ACC112 (cell line): ENCODE results near the gene FCRL6.
A peak's percentile ranks its signal among the peaks of the same experiment; 100 is the strongest.

Experiments
- H2AFZ ChIP-seq: fragments of 200-600 bp; sonication (generic); one replicate; pipeline ENCODE4 v1.6.0; 2017; ENCODE audit warnings: antibody characterized with exemption, low read length; ENCODE audit not compliant: unreplicated experiment
- H3K27ac ChIP-seq: fragments of 200-600 bp; sonication (generic); 2 replicates; pipeline ENCODE4 v1.5.1; 2014; ENCODE audit warnings: low read depth, mild to moderate bottlenecking, antibody characterized with exemption, low read length, moderate library complexity
- H3K27me3 ChIP-seq: fragments of 200-600 bp; sonication (generic); 2 replicates; pipeline ENCODE4 v1.6.1; 2014; ENCODE audit warnings: mild to moderate bottlenecking, antibody characterized with exemption, low read length, moderate library complexity, mixed read lengths; ENCODE audit not compliant: insufficient read depth
- H3K36me3 ChIP-seq: fragments of 200-600 bp; sonication (generic); 2 replicates; pipeline ENCODE4 v1.6.1; 2016; ENCODE audit warnings: mild to moderate bottlenecking, antibody characterized with exemption, low read length, moderate library complexity, mixed read lengths; ENCODE audit not compliant: insufficient read depth
- H3K4me1 ChIP-seq: fragments of 200-600 bp; sonication (generic); one replicate; pipeline ENCODE4 v1.6.1; 2016; ENCODE audit warnings: low read length, mixed read lengths; ENCODE audit not compliant: insufficient read depth, unreplicated experiment, control insufficient read depth
- H3K4me3 ChIP-seq: fragments of 200-600 bp; sonication (generic); 2 replicates; pipeline ENCODE4 v1.5.1; 2014; ENCODE audit warnings: mild to moderate bottlenecking, low read depth, low read length
- H3K79me2 ChIP-seq: fragments of 200-600 bp; sonication (generic); one replicate; pipeline ENCODE4 v1.6.0; 2016; ENCODE audit warnings: low read length; ENCODE audit not compliant: control insufficient read depth, unreplicated experiment, insufficient read depth

FCRL6 gene

GRCh38 chr1:159779403-159779851 is 22.7 kb upstream of the FCRL6 start:
- H2AFZ ChIP-seq, result no peak overlapping the region

DNA sequence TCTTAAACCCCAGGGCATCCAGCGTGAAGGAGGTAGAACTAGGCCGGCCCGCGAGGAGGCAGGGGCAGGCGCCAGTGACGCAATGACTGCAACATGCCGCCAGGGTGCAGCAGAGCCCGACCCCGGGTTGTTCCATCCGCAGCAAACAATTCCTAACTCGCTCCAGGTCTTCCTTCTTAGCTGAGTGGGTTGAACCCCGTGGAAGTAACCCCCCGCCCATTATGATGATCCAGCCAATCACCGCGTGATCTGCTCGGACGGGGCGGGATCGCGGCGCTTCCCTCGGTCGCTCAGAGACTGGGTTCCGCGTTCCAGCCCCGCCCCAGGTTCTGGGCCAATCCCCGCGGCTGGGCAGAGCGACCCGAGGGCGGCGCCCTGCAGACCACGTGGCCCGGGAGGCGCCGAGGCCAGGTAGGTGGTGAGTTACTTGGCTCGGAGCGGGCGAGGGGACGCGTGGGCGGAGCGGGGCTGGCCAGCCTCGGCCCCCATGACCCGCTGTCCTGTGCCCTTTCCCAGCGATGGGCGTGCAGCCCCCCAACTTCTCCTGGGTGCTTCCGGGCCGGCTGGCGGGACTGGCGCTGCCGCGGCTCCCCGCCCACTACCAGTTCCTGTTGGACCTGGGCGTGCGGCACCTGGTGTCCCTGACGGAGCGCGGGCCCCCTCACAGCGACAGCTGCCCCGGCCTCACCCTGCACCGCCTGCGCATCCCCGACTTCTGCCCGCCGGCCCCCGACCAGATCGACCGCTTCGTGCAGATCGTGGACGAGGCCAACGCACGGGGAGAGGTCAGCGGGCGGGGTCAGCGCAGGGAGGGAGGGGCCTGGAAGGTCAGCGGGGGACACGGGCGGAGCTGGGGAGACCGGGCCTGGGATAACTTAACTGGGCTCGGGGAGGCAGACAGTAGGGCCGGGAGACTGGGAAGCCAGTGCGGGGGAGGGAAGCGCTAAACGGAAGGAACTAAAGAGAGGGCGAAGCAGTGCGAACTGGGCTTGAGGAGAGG is 21.3 kb upstream of the FCRL6 start, which contains the start of gene DUSP23:
TSS of gene DUSP23 (plus strand) at position 380 of the 1,000 bp plus-strand sequence. CDS start at position 519, 139 bp downstream.
- Histone ChIP-seq H3K27ac (peak within 1 kb of the TSS; percentile 90), H3K79me2 (peaks cover 13% of the 10 kb centered on the region), H3K36me3 (no peaks in the 10 kb centered on the region), H2AFZ (peak within 1 kb of the TSS; percentile 95), H3K27me3 (no peaks in the 10 kb centered on the region), H3K4me1 (peaks cover 39% of the 10 kb centered on the region), H3K4me3 (peak within 1 kb of the TSS; percentile 88)

More at GRCh38 chr1:159779403-159779851, 22.7 kb upstream of the FCRL6 start:
- Histone ChIP-seq H3K79me2 (peaks cover 13% of the 10 kb centered on the region), H3K4me1 (peaks cover 39% of the 10 kb centered on the region), H3K27me3 (no peaks in the 10 kb centered on the region), H3K4me3 (0 out of 2 replicates have a peak overlapping the region, but pooled peaks have one; percentile 1), H3K36me3 (no peaks in the 10 kb centered on the region), H3K27ac (peak overlapping the region; percentile 90)

DNA sequence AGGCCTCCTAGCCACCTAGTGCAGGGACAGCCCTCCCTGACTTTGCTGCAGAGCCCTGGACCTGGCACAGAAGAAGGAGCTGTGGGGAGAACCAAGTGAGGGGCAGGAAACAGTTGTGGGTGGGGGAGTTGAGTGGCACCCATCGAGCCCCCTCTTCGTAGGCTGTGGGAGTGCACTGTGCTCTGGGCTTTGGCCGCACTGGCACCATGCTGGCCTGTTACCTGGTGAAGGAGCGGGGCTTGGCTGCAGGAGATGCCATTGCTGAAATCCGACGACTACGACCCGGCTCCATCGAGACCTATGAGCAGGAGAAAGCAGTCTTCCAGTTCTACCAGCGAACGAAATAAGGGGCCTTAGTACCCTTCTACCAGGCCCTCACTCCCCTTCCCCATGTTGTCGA is 20.2 kb upstream of the FCRL6 start:
- no peak overlapping the region for H3K27ac ChIP-seq
- H3K79me2 ChIP-seq, result peaks cover 13% of the 10 kb centered on the region
- no peak overlapping the region for H2AFZ ChIP-seq
- H3K27me3 ChIP-seq, result no peaks in the 10 kb centered on the region
- H3K4me1 ChIP-seq, result peaks cover 43% of the 10 kb centered on the region
- no peaks in the 10 kb centered on the region for H3K36me3 ChIP-seq
- H3K4me3 ChIP-seq, result peak overlapping the region; percentile 88

DNA sequence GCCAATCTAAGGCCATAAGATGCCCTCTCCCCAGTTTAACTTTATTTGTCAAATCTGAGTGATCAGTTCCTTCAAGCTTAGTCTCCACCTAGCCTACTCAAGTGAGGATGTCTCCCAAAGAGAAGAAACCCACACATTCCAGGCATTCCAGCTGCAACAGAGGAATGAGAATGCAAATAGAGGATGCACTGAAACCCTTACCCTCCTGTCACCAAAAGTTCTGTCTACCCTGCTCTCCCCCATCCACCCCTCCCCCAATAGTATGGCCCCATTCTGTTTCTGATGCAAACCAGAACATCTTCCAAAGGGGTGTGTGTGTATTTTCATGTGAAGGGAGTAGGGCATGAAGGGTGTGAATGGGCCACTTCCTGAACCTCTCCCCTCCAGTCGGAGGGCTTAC is 18.4 kb upstream of the FCRL6 start:
- Histone ChIP-seq H3K27ac (no peak overlapping the region), H3K4me3 (no peak overlapping the region), H2AFZ (no peak overlapping the region), H3K36me3 (no peaks in the 10 kb centered on the region), H3K27me3 (no peaks in the 10 kb centered on the region), H3K79me2 (peaks cover 13% of the 10 kb centered on the region), H3K4me1 (peaks cover 31% of the 10 kb centered on the region)

DNA sequence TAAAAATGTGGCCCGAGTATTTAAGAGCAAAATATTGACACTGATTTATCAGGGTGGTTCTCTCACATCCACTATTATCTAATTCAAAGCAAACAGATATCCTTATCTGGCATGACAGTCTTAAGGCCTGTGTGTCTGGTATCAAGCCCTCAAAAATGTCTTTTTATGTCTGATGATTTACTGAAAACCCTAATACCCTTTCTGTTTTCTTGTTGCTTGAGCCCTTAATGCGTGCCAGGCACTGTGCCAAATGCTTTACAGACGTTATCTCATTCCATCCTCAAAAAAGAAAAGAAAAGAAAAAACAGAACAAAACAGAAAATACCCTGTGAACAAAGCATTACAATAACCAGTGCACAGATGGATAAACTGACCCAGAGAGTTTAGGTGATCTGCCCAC is 15.7 kb upstream of the FCRL6 start:
- Histone ChIP-seq H3K36me3 (no peaks in the 10 kb centered on the region), H2AFZ (no peak overlapping the region), H3K4me3 (no peak overlapping the region), H3K4me1 (peaks cover 15% of the 10 kb centered on the region), H3K27me3 (no peaks in the 10 kb centered on the region), H3K27ac (no peak overlapping the region), H3K79me2 (peaks cover 11% of the 10 kb centered on the region)

- Histone ChIP-seq H3K36me3 (no peaks in the 10 kb centered on the region), H3K27ac (no peak overlapping the region), H3K4me3 (no peak overlapping the region), H2AFZ (no peak overlapping the region), H3K4me1 (peaks cover 11% of the 10 kb centered on the region), H3K27me3 (no peaks in the 10 kb centered on the region), H3K79me2 (peaks cover 6% of the 10 kb centered on the region)
These were observed 15.2 kb upstream of the FCRL6 start for GRCh38 chr1:159786966-159787365.

GRCh38 chr1:159790237-159790917 is 11.8 kb upstream of the FCRL6 start:
- H3K4me3 ChIP-seq, result no peak overlapping the region
- H3K27me3 ChIP-seq, result no peaks in the 10 kb centered on the region
- peaks cover 3% of the 10 kb centered on the region for H3K4me1 ChIP-seq
- H3K36me3 ChIP-seq, result no peaks in the 10 kb centered on the region
- no peaks in the 10 kb centered on the region for H3K79me2 ChIP-seq
- H2AFZ ChIP-seq, result no peak overlapping the region
- no peak overlapping the region for H3K27ac ChIP-seq

- H3K27ac ChIP-seq, result no peak overlapping the region
- no peaks in the 10 kb centered on the region for H3K27me3 ChIP-seq
- H3K36me3 ChIP-seq, result no peaks in the 10 kb centered on the region
- H3K79me2 ChIP-seq, result no peaks in the 10 kb centered on the region
- no peak overlapping the region for H3K4me3 ChIP-seq
- H2AFZ ChIP-seq, result no peak overlapping the region
- peaks cover 3% of the 10 kb centered on the region for H3K4me1 ChIP-seq
These were observed 11.1 kb upstream of the FCRL6 start for GRCh38 chr1:159791031-159791430.

DNA sequence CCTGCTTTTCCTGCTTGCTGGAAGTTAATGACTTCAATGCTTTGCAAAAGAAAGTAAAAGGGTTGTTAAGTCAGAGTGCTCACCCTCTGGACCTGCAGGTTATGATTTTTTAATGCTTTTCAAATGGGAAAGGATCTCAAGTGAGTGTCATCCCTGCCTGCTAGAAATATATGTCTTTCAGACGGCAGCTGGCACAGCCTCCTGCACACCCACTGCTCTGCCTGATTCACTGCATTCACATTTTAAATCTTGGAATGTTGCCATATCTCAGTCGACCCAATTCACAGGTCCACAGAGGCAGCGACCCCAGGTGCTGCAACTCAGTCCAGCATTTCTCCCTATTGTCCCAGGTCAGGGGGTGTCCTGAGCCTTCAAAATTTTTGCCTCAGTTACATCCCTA is 10.7 kb upstream of the FCRL6 start:
- no peaks in the 10 kb centered on the region for H3K79me2 ChIP-seq
- no peak overlapping the region for H2AFZ ChIP-seq
- no peak overlapping the region for H3K27ac ChIP-seq
- no peaks in the 10 kb centered on the region for H3K27me3 ChIP-seq
- H3K4me3 ChIP-seq, result no peak overlapping the region
- H3K36me3 ChIP-seq, result no peaks in the 10 kb centered on the region
- peaks cover 3% of the 10 kb centered on the region for H3K4me1 ChIP-seq

GRCh38 chr1:159795534-159795933 is 6.6 kb upstream of the FCRL6 start:
- no peaks in the 10 kb centered on the region for H3K36me3 ChIP-seq
- no peaks in the 10 kb centered on the region for H3K79me2 ChIP-seq
- H2AFZ ChIP-seq, result no peak overlapping the region
- H3K27me3 ChIP-seq, result no peaks in the 10 kb centered on the region
- no peak overlapping the region for H3K27ac ChIP-seq
- no peak overlapping the region for H3K4me3 ChIP-seq
- peaks cover 5% of the 10 kb centered on the region for H3K4me1 ChIP-seq
